Naive thymus-derived CD8-positive, alpha-beta T cell (primary cell): ENCODE results near the gene IVNS1ABP. TPM values are rescaled to one million over a fixed set of nuclear protein-coding genes. Genes with fewer than 3 reads are reported as not detected.
"Not testable (repeated sequence)": the region's sequence is repeated elsewhere in the genome, so short reads cannot be mapped to it uniquely, and the experiment has no call there.

Experiments
- ATAC-seq, 2 donors: fragments of 150-1000 bp; cut with Tn5 transposase in 1 of 2; sonication (Bioruptor Pico), chemical (Tn5 transposase) in 1 of 2; 1 replicate in 1 of 2; 2 replicates in 1 of 2; pipeline ENCODE4 v1.10.0; 2021; ENCODE audit warnings: mild to moderate bottlenecking in 2 of 2, moderate library complexity in 2 of 2
- POLR2A ChIA-PET: fragments of 350-600 bp; sonication (Branson Sonifier 250); formaldehyde crosslinking; loops from one replicate; lab custom pipeline; 2021; ENCODE audit warnings: antibody characterized with exemption; lab: Charles Lee
- DNase-seq, 10 donors: peaks; one replicate each; pipeline versions ENCODE4 v3.0.0 to v3.0.0-alpha.2; 2020 to 2022
- H3K27ac Mint-ChIP-seq, 10 donors: one replicate each; pipeline ENCODE4 v1.8.0; 2020 to 2022; ENCODE audit warnings: mild to moderate bottlenecking in 10 of 10, mixed read lengths in 10 of 10, moderate library complexity in 4 of 10, inconsistent platforms in 1 of 10
- H3K27me3 Mint-ChIP-seq, 5 donors: one replicate each; pipeline ENCODE4 v1.8.0; 2021 to 2022; ENCODE audit warnings: mixed read lengths in 5 of 5
- H3K36me3 Mint-ChIP-seq, 3 donors: one replicate each; pipeline ENCODE4 v1.8.0; 2020 to 2022; ENCODE audit warnings: mixed read lengths in 3 of 3, mild to moderate bottlenecking in 2 of 3, inconsistent platforms in 1 of 3
- H3K4me1 Mint-ChIP-seq, 4 donors: one replicate each; pipeline ENCODE4 v1.8.0; 2021 to 2022; ENCODE audit warnings: mixed read lengths in 4 of 4
- H3K4me3 Mint-ChIP-seq, 10 donors: one replicate each; pipeline ENCODE4 v1.8.0; 2020 to 2022; ENCODE audit warnings: mild to moderate bottlenecking in 10 of 10, mixed read lengths in 10 of 10, moderate library complexity in 6 of 10, inconsistent platforms in 1 of 10
- H3K9me3 Mint-ChIP-seq, 9 donors: one replicate each; pipeline ENCODE4 v1.8.0; 2020 to 2022; ENCODE audit warnings: mixed read lengths in 9 of 9, mild to moderate bottlenecking in 3 of 9, inconsistent platforms in 1 of 9, moderate library complexity in 1 of 9
- polyA plus RNA-seq, 3 donors: library from polyadenylated mRNA; unstranded; fragments of 300-500 nt; fragmentation: Illumina TruSeq; gene quantifications; one replicate each; pipeline ENCODE4 v1.2.3, GENCODE V29; 2021
- total RNA-seq, 8 experiments: library from RNA in 2 of 8; stranded (reverse) in 2 of 8; gene quantifications; one replicate each; pipeline ENCODE4 v1.2.3 and lab custom pipeline; 2021 to 2026

IVNS1ABP gene
- total and polyA plus RNA-seq, 5 experiments from 2014 or later: 44.8 to 164 (median 55.1) TPM

DNA sequence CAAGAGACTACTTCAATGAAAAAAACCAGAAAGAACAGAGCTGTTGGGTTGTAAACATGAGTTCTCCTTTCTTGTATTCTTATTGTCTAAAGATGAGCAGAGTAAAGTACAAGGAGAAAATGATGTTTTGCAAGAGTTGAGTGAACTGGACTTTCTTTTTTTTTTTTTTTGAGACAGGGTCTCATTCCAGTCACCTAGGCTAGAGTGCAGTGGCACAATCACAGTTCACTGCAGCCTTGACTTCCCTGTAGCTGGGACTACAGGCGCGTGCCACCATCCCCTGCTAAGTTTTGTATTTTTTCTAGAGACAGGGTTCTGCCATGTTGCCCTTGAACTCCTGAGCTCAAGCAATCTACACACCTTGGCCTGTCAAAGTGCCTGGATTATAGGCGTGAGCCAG lies 7.1 kb upstream of the IVNS1ABP start:
- Mint-ChIP-seq H3K4me1 (peaks cover 0 to 2% (median under 1%) of the 10 kb centered on the region in 4 donors), H3K27ac (no peak overlapping the region), H3K9me3 (peaks cover 0 to 2% (median 0%) of the 10 kb centered on the region in 9 donors), H3K27me3 (no peaks in the 10 kb centered on the region), H3K36me3 (no peaks in the 10 kb centered on the region), H3K4me3 (no peak overlapping the region)
- no peak for DNase-seq
- no peak for ATAC-seq
- POLR2A ChIA-PET: no interaction called here

DNA sequence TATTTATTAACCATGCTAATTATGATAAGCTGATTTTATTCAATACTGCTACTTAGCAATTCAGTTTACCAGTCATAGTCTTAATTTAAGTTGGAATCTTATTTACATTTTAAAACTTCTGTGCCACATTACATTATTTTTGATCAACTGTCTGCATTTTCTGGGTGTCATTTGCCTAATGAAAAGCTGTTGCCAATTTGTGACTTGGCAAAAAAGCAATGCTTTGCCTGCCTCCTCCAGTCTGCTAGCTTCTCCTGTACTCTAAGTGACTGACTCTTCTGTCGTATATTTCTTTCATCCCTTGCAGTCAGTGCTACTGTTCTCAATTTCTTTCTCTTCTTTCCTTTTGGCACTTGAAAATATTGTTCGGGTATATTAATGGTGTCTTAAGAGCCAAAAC lies 5.6 kb upstream of the IVNS1ABP start:
- Mint-ChIP-seq H3K36me3 (no peaks in the 10 kb centered on the region), H3K4me3 (no peak overlapping the region), H3K9me3 (peaks cover 0 to 2% (median 0%) of the 10 kb centered on the region in 9 donors), H3K27ac (peak overlapping the region in 1 of 10 donors; percentile 64), H3K27me3 (no peaks in the 10 kb centered on the region), H3K4me1 (peaks cover 4 to 15% (median 10%) of the 10 kb centered on the region in 4 donors)
- DNase-seq (no peak), ATAC-seq (no peak)
- POLR2A ChIA-PET: no interaction called here

DNA sequence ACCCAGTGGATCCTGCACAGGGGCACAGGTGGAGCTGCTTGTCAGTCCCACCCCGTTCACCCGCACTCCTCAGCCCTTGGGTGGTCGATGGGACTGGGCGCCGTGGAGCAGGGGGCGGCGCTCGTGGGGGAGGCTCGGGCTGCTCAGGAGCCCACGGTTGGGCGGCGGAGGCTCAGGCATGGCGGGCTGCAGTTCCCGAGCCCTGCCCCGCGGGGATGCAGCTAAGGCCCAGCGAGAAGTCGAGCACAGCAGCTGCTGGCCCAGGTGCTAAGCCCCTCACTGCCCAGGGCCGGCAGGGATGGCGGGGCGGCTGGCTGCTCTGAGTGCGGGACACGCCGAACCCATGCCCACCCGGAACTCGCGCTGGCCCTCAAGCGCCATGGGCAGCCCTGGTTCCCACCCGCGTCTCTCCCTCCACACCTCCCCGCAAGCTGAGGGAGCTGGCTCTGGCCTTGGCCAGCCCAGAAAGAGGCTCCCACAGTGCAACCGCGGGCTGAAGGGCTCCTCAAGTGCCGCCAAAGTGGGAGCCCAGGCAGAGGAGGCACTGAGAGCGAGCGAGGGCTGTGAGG lies 4.7 kb upstream of the IVNS1ABP start:
- H3K27me3 Mint-ChIP-seq, ATAC-seq, H3K27ac Mint-ChIP-seq, H3K4me3 Mint-ChIP-seq, POLR2A ChIA-PET, DNase-seq, H3K36me3 Mint-ChIP-seq, H3K9me3 Mint-ChIP-seq: not testable (repeated sequence)
- H3K4me1 Mint-ChIP-seq: peaks cover 7 to 17% (median 14%) of the 10 kb centered on the region in 4 donors

DNA sequence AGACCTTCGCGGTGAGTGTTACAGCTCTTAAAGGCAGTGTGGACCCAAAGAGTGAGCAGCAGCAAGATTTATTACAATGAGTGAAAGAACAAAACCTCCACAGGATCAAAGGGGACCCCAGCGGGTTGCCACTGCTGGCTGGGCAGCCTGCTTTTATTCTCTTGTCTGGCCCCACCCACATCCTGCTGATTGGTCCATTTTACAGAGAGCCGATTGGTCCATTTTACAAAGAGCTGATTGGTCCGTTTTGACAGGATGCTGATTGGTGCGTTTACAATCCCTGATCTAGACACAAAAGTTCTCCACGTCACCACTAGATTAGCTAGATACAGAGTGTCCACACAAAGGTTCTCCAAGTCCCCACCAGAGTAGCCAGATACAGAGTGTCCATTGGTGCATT lies 4.1 kb upstream of the IVNS1ABP start:
- H3K4me1 Mint-ChIP-seq: peaks cover 7 to 17% (median 17%) of the 10 kb centered on the region in 4 donors
- peak overlapping the region in 1 of 10 donors; percentile 40 for H3K27ac Mint-ChIP-seq
- DNase-seq, H3K4me3 Mint-ChIP-seq, H3K9me3 Mint-ChIP-seq, POLR2A ChIA-PET, ATAC-seq, H3K36me3 Mint-ChIP-seq, H3K27me3 Mint-ChIP-seq: not testable (repeated sequence)

DNA sequence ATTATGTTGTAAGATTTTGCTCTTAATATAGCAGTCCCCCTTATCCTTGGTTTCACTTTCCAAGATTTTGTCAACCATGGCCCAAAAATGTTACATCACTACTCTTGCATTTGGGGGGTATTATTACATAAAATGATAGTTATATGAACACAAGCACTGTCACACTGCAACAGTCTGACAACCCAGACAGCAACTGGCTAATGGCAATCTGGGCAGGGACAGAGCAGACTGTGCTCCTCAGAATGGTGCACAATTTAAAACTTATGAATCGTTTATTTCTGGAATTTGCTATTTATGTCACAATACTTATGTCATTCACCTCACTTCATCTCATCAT lies 2.1 kb upstream of the IVNS1ABP start:
- H3K27ac Mint-ChIP-seq: peak overlapping the region in 7 of 10 donors; percentile 15 to 100 (median 55)
- H3K4me1 Mint-ChIP-seq: peaks cover 15 to 37% (median 35%) of the 10 kb centered on the region in 4 donors
- H3K9me3 Mint-ChIP-seq: no peaks in the 10 kb centered on the region
- no peak for ATAC-seq
- no peaks in the 10 kb centered on the region for H3K36me3 Mint-ChIP-seq
- H3K27me3 Mint-ChIP-seq: no peaks in the 10 kb centered on the region
- peak overlapping the region in 2 of 10 donors; percentile 10 to 36 for H3K4me3 Mint-ChIP-seq
- DNase-seq: no peak
- POLR2A ChIA-PET: interaction anchor here (1.5 to 4.6 kb wide), 6 partner anchors 79 to 362 kb away, joined by 3 to 57 read pairs (median 30); partner anchors contain the start of genes SWT1 and TRMT1L

DNA sequence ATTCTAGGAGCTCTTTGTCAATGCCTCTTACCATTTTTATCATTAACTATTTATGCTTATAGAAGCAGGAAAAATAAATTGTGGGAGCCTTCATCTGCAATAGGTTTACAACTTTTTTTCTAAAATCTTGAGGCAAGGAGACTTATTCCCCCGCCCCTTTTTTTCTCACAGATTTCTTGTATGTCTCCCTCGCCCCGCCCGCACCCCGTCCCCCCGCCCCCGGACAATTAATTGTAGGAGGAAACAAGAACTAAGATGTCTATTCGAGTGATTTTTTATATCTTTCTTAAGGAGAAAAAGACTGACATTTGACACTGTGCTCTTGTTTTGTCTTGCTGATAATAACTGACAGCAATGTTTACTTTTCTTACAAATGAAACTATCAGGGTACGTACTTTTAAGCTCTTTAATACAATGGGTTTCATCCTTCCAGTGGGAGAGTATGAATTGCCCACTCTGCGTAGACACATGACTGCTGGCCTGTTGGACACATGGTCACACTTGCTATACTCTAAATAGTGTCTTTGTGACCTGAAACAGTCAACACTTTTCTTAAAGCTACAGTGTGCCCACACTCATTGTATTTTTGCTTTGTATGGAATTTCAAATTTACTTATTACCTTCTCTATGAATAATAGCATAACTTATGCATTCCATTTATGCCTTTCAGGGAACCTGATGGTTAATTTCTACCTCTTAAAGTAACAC lies 1.5 kb upstream of the IVNS1ABP start:
- no peaks in the 10 kb centered on the region for H3K36me3 Mint-ChIP-seq
- peaks cover 16 to 43% (median 40%) of the 10 kb centered on the region in 4 donors for H3K4me1 Mint-ChIP-seq
- peak overlapping the region; percentile 97 to 100 (median 99) for H3K27ac Mint-ChIP-seq
- H3K4me3 Mint-ChIP-seq: peak overlapping the region; percentile 91 to 99 (median 96)
- no peak for DNase-seq
- no peaks in the 10 kb centered on the region for H3K9me3 Mint-ChIP-seq
- no peak for ATAC-seq
- POLR2A ChIA-PET: interaction anchor here (0.9 to 4.6 kb wide), 16 partner anchors 10 to 375 kb away, joined by 3 to 58 read pairs (median 21); partner anchors contain the start of genes SWT1 and TRMT1L
- no peaks in the 10 kb centered on the region for H3K27me3 Mint-ChIP-seq

DNA sequence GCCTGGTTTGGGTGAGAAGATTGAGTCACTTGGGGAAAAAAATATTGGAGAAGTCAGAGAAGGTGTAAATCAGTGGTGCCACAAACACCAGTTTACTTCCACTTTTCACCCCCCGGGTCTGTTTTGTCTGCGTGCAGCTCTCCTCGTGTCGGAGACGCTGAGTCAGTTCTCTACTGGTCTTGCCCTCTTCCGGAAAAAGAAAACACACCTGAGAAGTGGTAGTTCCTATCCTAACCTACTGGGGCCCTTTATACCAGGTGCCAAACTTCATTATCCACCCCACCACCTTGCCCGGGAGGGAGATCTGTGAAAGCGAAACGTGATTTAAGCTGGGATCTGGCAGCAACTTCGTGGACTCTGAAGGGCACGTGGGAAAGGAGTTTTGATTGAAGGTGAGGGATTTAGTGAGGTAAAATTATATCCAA lies 855 bp upstream of the IVNS1ABP start:
- POLR2A ChIA-PET: interaction anchor here (0.9 to 4.6 kb wide), 21 partner anchors 11 to 376 kb away, joined by 3 to 58 read pairs (median 16); partner anchors contain the start of genes SWT1 and TRMT1L
- Mint-ChIP-seq H3K36me3 (no peaks in the 10 kb centered on the region), H3K4me3 (peak overlapping the region; percentile 91 to 99 (median 96)), H3K4me1 (peaks cover 18 to 50% (median 47%) of the 10 kb centered on the region in 4 donors), H3K9me3 (no peaks in the 10 kb centered on the region), H3K27me3 (no peaks in the 10 kb centered on the region), H3K27ac (peak overlapping the region; percentile 97 to 100 (median 99))
- DNase-seq (peak in 9 of 10 donors; percentile 21 to 86 (median 68)), ATAC-seq (peak; percentile 45 to 46)

DNA sequence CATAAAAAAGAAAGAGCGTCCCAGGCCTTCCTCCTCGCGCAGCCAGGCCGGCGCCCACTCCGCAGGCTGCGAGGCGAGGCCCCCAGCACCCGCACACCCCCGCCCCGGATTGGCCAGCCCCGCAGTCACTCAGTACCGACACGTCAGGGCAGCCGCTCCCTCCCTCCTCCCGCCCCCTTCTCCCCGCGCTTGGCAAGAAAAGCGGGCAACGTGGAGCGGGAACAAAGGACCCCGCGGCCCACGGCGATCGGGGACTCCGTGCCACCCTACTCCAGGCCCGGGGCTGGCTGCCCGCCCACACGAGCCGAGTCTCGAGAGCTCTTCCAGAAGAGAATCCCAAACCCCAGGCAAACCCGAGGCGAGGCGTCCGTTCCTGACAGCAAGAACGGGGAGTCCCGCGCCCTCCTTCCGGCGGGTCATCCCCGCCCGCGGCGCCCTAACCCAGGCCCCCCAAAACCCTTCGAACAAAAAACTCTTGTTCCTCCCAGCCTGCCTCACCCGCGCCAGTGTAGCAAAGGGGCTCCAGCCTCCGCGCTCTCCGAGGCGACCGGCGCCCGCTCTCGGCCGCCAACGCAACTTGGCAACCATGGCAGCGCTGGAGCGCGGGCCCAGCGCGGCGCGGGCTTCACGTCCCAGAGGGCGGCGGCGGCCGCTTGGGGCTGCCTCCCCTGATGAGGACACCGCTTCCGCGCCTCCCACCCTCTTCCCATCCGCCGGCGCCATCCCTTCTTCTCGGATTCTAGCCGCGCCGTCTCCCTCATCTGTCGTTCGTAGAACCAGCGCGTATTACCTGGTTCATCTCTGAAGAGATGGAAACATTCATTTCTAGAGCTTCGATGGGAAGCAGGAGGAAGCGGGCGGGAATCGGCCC lies 645 bp downstream of the IVNS1ABP start:
- POLR2A ChIA-PET: interaction anchor here (0.6 to 4.6 kb wide), 38 partner anchors 11 to 1059 kb away, joined by 3 to 58 read pairs (median 6); partner anchors contain the start of genes ODR4, RNF2, SWT1 and TPR
- Mint-ChIP-seq H3K27ac (peak overlapping the region; percentile 97 to 100 (median 99)), H3K36me3 (no peaks in the 10 kb centered on the region), H3K27me3 (no peaks in the 10 kb centered on the region), H3K9me3 (no peaks in the 10 kb centered on the region), H3K4me1 (peaks cover 25 to 63% (median 60%) of the 10 kb centered on the region in 4 donors), H3K4me3 (peak overlapping the region; percentile 91 to 99 (median 96))
- DNase-seq: peak; percentile 84 to 96 (median 88)
- peak; percentile 43 to 45 for ATAC-seq

DNA sequence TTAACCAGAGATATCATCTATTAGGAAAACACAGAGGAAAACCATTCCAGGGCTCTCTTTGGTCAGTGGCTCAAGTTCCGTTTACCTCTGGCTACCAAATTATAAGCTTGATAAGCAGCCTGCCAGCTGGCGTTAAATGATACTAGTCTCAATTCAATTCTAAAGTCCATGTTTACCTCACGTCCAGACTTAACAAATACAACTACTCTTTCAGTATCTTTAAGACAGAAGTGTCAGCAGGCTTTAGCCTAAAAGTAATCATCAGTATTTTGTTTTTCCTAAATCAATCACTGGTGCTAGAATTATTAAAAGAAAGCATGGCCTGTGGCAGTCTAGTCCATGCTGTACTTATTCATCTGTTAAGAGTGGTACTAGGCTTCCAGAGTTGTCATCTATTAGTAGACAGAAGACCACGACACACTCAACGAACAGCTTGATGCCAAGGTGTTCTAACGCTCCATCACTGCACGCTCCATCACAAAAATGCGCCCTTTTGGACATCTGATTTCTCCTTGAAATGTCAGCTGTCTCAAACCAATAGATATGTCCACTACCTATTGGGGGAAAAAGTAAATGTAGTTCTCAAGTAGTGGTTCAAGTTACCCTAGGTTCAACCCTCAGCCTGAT lies 1.5 kb downstream of the IVNS1ABP start:
- H3K36me3 Mint-ChIP-seq: peaks cover 0 to 6% (median 0%) of the 10 kb centered on the region in 3 donors
- peaks cover 27 to 67% (median 63%) of the 10 kb centered on the region in 4 donors for H3K4me1 Mint-ChIP-seq
- peak overlapping the region; percentile 90 to 100 (median 99) for H3K27ac Mint-ChIP-seq
- DNase-seq: no peak
- ATAC-seq: no peak
- POLR2A ChIA-PET: interaction anchor here (0.7 to 4.6 kb wide), 20 partner anchors 10 to 1060 kb away, joined by 3 to 58 read pairs (median 8); partner anchors contain the start of genes ODR4, RNF2, SWT1 and TPR
- no peaks in the 10 kb centered on the region for H3K9me3 Mint-ChIP-seq
- H3K4me3 Mint-ChIP-seq: peak overlapping the region; percentile 91 to 99 (median 96)
- H3K27me3 Mint-ChIP-seq: no peaks in the 10 kb centered on the region

DNA sequence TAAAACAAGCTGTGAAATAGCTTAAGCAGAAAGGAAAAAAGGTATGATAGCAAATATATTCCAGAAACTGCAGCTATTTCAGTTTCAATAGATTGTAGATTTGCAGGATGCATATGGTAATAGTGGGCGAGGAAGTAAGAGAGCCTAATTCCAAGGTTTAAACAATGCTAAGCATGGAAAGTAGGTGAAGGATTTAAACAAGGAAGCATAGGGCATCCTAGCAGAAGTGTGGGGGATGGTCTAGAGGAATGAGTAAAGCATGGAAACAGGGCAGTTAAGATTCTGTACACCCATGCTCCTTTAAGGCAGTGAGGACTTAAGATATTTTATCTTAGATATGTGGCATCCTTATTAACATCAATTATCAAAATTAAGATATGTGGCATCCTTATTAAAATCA lies 2.6 kb downstream of the IVNS1ABP start:
- H3K27ac Mint-ChIP-seq: peak overlapping the region in 8 of 10 donors; percentile 0 to 66 (median 37)
- H3K36me3 Mint-ChIP-seq: peaks cover 0 to 17% (median 0%) of the 10 kb centered on the region in 3 donors
- DNase-seq: no peak
- no peaks in the 10 kb centered on the region for H3K27me3 Mint-ChIP-seq
- H3K4me3 Mint-ChIP-seq: peak overlapping the region; percentile 91 to 99 (median 96)
- H3K9me3 Mint-ChIP-seq: no peaks in the 10 kb centered on the region
- peaks cover 27 to 67% (median 63%) of the 10 kb centered on the region in 4 donors for H3K4me1 Mint-ChIP-seq
- ATAC-seq: no peak
- POLR2A ChIA-PET: interaction anchor here (0.9 to 1.7 kb wide), 6 partner anchors 29 to 379 kb away, joined by 3 to 6 read pairs (median 4); no protein-coding TSS in a partner anchor

DNA sequence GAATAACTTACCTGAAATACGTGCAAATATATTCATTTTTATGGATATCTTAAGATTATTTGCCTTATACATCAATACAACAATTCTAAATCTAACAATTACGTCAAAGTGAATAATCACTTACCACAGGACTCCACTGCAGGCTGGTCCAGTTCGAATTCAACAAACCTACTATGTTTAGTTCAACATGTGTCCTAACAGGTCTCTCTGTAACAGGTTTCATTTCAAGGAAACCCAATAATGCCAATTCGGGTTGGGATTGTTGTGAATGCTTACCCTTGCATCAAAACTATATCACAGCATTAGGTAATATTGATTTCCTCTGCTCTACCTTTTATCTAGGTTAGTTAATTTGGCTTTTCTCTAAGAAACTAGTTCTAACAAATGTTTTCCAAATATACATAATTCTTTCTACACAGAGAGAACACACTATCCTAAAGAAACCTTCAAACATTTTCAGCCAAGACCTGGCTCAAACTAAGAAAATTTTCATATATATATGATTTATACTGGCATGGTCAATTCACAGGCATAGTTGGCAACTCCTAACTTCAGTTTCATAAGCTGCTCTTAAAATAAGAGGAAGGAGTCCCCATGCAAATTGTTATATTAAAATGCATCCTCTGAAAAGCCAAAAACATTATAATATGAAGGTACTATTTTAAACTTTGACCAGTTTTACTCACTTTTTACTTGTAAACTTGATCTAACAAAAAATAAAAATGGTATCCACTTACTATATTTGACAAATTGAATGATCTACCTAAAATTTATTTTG lies 4.5 kb downstream of the IVNS1ABP start:
- ATAC-seq (no peak), DNase-seq (no peak)
- H3K36me3 Mint-ChIP-seq: peaks cover 5 to 34% (median 11%) of the 10 kb centered on the region in 3 donors
- H3K4me3 Mint-ChIP-seq: peak overlapping the region in 9 of 10 donors; percentile 40 to 99 (median 94)
- H3K9me3 Mint-ChIP-seq: no peaks in the 10 kb centered on the region
- no peaks in the 10 kb centered on the region for H3K27me3 Mint-ChIP-seq
- POLR2A ChIA-PET: interaction anchor here (1.4 to 1.7 kb wide), 2 partner anchors 27 to 357 kb away, joined by 3 to 6 read pairs; no protein-coding TSS in a partner anchor
- H3K27ac Mint-ChIP-seq: peak overlapping the region in 2 of 10 donors; percentile 37 to 47
- peaks cover 25 to 56% (median 53%) of the 10 kb centered on the region in 4 donors for H3K4me1 Mint-ChIP-seq
